Neural cell (in vitro differentiated cells): ENCODE results near the gene SLC9A6. TPM values are rescaled to one million over a fixed set of nuclear protein-coding genes. Genes with fewer than 3 reads are reported as not detected.

Experiments
- H2AFZ ChIP-seq: fragments of 200-600, 300-800 bp; sonication (generic), shearing (Covaris generic); 2 replicates; pipeline ENCODE4 v1.6.0; 2014; ENCODE audit warnings: low read depth, mild to moderate bottlenecking, antibody characterized with exemption, low read length, moderate library complexity
- H3F3A ChIP-seq: fragments of 200-600 bp; shearing (Covaris generic); 2 replicates; pipeline ENCODE4 v1.6.1; 2016; ENCODE audit warnings: mild to moderate bottlenecking, moderate library complexity, mixed read lengths, antibody characterized with exemption, low read length; ENCODE audit not compliant: insufficient read depth, poor library complexity, severe bottlenecking
- H3K27ac ChIP-seq: fragments of 200-600, 300-800 bp; sonication (generic), shearing (Covaris generic); 2 replicates; pipeline ENCODE4 v1.5.1; 2014; ENCODE audit warnings: mild to moderate bottlenecking, low read length, moderate library complexity
- H3K27me3 ChIP-seq: fragments of 300-800, 200-600 bp; sonication (generic), shearing (Covaris generic); 2 replicates; pipeline ENCODE4 v1.6.0; 2014; ENCODE audit warnings: mild to moderate bottlenecking, low read depth, low read length, moderate library complexity; ENCODE audit not compliant: insufficient read depth
- H3K36me3 ChIP-seq: fragments of 300-800, 200-600 bp; sonication (generic), shearing (Covaris generic); 2 replicates; pipeline ENCODE4 v1.5.1; 2014; ENCODE audit warnings: mild to moderate bottlenecking, antibody characterized with exemption, low read length, moderate library complexity; ENCODE audit not compliant: insufficient read depth
- H3K4me2 ChIP-seq: fragments of 300-800, 200-600 bp; sonication (generic), shearing (Covaris generic); 2 replicates; pipeline ENCODE4 v1.6.0; 2014; ENCODE audit warnings: mild to moderate bottlenecking, low read length
- H3K4me3 ChIP-seq: fragments of 300-800, 200-600 bp; sonication (generic), shearing (Covaris generic); 2 replicates; pipeline ENCODE4 v1.5.1; 2014; ENCODE audit warnings: mild to moderate bottlenecking, low read length, moderate library complexity
- H3K79me2 ChIP-seq: fragments of 200-600 bp; shearing (Covaris generic); replicated peaks from 2 replicates; pipeline ENCODE4 v1.6.0; 2014; ENCODE audit warnings: mild to moderate bottlenecking, low read length, moderate library complexity; ENCODE audit not compliant: insufficient read depth
- H3K9ac ChIP-seq: fragments of 300-800, 200-600 bp; sonication (generic), shearing (Covaris generic); 2 replicates; pipeline ENCODE4 v1.6.1; 2016; ENCODE audit warnings: mild to moderate bottlenecking, low read length, mixed read lengths
- H3K9me2 ChIP-seq: fragments of 200-600 bp; shearing (Covaris generic); 2 replicates; pipeline ENCODE4 v1.6.1; 2016; ENCODE audit warnings: mild to moderate bottlenecking, low read length, mixed read lengths; ENCODE audit not compliant: insufficient read depth
- H3K9me3 ChIP-seq: fragments of 200-600, 300-800 bp; sonication (generic), shearing (Covaris generic); 2 replicates; pipeline ENCODE4 v1.6.1; 2016; ENCODE audit warnings: mild to moderate bottlenecking, mixed run types, low read length, moderate library complexity, mixed read lengths
- H4K20me1 ChIP-seq: fragments of 200-600 bp; shearing (Covaris generic); 2 replicates; pipeline ENCODE4 v1.6.1; 2016; ENCODE audit warnings: mild to moderate bottlenecking, mixed run types; ENCODE audit not compliant: insufficient read depth
- EP300 ChIP-seq: fragments of 450-650 bp; conservative IDR thresholded peaks from 2 replicates; pipeline ENCODE4 v1.6.1; 2014; ENCODE audit warnings: antibody characterized with exemption, mild to moderate bottlenecking, moderate library complexity; ENCODE audit not compliant: poor library complexity, severe bottlenecking
- EZH2 ChIP-seq: fragments of 200-600, 300-800 bp; shearing (Covaris generic), sonication (generic); IDR thresholded peaks from 2 replicates; pipeline ENCODE4 v1.6.1; 2014; ENCODE audit warnings: antibody characterized with exemption, low read length, borderline replicate concordance, mild to moderate bottlenecking; ENCODE audit not compliant: insufficient read depth, poor library complexity, severe bottlenecking
- MXI1 ChIP-seq: fragments of 450-650 bp; conservative IDR thresholded peaks from 2 replicates; pipeline ENCODE4 v1.6.1; 2014; ENCODE audit warnings: antibody characterized with exemption, mild to moderate bottlenecking; ENCODE audit not compliant: poor library complexity, severe bottlenecking
- POLR2AphosphoS5 ChIP-seq: IDR thresholded peaks from 2 replicates; pipeline ENCODE4 v1.6.1; 2012
- RAD21 ChIP-seq: fragments of 450-650 bp; conservative IDR thresholded peaks from 2 replicates; pipeline ENCODE4 v1.6.1; 2014; ENCODE audit warnings: antibody characterized with exemption, mild to moderate bottlenecking, moderate library complexity
- REST ChIP-seq: IDR thresholded peaks from 2 replicates; pipeline ENCODE4 v1.6.1; 2012; ENCODE audit warnings: borderline replicate concordance
- SMC3 ChIP-seq: fragments of 450-650 bp; conservative IDR thresholded peaks from 2 replicates; pipeline ENCODE4 v1.6.1; 2014; ENCODE audit warnings: antibody characterized with exemption, mild to moderate bottlenecking, moderate library complexity; ENCODE audit not compliant: poor library complexity
- TAF1 ChIP-seq: IDR thresholded peaks from 2 replicates; pipeline ENCODE4 v1.6.1; 2012; ENCODE audit warnings: low read depth
- polyA plus RNA-seq: library from polyadenylated mRNA; depleted of rRNA; stranded (reverse); fragments of >200 nt; gene quantifications from 2 replicates; pipeline ENCODE4 v1.2.3, GENCODE V29; 2014
- TF ChIP-seq, protein P1 (sequence below): fragments of 450-650 bp; IDR thresholded peaks from 2 replicates; pipeline ENCODE4 v1.5.1; 2014; ENCODE audit warnings: antibody characterized with exemption, mild to moderate bottlenecking, moderate library complexity; ENCODE audit not compliant: poor library complexity, severe bottlenecking

Gene SLC9A6
- polyA plus RNA-seq, 1 donor from 2014 or later: 103 TPM

DNA sequence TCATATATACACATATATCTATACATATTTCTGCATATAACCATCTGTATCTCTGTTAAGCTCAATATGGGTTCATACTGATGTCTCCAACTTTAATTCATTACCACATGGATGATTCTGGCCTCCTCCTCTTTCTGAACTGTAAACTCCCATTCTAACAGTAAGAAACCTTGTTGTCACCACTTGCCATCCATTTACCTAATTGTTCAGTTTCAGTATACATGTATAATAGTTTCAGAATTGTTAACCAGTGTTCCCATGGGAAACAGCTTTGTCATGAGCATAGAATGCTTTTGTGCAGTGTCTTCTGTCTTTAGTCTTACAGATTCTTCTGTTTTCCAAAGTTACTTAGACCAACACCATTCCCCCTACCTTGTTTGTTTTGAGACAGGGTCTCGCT is 35.9 kb downstream of the SLC9A6 start:
- H3F3A ChIP-seq: no peaks in the 10 kb centered on the region

DNA sequence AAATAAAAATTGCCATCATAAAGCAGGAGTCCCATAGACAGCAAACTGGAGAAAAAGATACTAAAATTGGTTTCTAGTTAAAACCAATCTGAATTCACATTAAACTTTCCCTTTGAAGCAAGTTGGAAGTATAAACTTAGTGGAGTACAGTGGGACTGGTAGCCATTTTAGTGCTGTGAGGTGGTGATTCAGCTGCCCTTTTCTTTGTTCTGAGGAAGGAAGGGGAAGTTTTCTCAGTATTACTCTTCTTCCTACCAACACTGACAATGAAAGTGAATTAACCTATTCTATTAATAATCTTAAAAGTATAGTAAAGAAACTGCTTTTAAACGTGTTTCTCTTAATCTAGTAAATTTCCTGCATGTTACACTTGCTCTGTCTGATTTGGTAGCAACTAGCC is 36.7 kb downstream of the SLC9A6 start:
- H4K20me1 ChIP-seq: no peaks in the 10 kb centered on the region
- no peaks in the 10 kb centered on the region for H3K9me3 ChIP-seq
- no peak overlapping the region for H2AFZ ChIP-seq
- H3F3A ChIP-seq: no peaks in the 10 kb centered on the region
- no peak overlapping the region for H3K27ac ChIP-seq
- TF ChIP-seq EZH2: no peak
- no peak for TF ChIP-seq POLR2AphosphoS5
- no peak for TF ChIP-seq RAD21
- TF ChIP-seq MXI1: no peak
- TF ChIP-seq EP300: no peak
- TF ChIP-seq REST: no peak
- TF ChIP-seq TAF1: no peak
- TF ChIP-seq SMC3: no peak
- TF ChIP-seq, protein P1, sequence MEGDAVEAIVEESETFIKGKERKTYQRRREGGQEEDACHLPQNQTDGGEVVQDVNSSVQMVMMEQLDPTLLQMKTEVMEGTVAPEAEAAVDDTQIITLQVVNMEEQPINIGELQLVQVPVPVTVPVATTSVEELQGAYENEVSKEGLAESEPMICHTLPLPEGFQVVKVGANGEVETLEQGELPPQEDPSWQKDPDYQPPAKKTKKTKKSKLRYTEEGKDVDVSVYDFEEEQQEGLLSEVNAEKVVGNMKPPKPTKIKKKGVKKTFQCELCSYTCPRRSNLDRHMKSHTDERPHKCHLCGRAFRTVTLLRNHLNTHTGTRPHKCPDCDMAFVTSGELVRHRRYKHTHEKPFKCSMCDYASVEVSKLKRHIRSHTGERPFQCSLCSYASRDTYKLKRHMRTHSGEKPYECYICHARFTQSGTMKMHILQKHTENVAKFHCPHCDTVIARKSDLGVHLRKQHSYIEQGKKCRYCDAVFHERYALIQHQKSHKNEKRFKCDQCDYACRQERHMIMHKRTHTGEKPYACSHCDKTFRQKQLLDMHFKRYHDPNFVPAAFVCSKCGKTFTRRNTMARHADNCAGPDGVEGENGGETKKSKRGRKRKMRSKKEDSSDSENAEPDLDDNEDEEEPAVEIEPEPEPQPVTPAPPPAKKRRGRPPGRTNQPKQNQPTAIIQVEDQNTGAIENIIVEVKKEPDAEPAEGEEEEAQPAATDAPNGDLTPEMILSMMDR: no peak
- no peaks in the 10 kb centered on the region for H3K79me2 ChIP-seq
- H3K27me3 ChIP-seq: no peaks in the 10 kb centered on the region
- no peaks in the 10 kb centered on the region for H3K36me3 ChIP-seq
- H3K4me3 ChIP-seq: no peak overlapping the region
- no peak overlapping the region for H3K4me2 ChIP-seq
- H3K9me2 ChIP-seq: no peaks in the 10 kb centered on the region
- H3K9ac ChIP-seq: no peak overlapping the region

More for the DNA sequence above, 35.9 kb downstream of the SLC9A6 start:
- no peaks in the 10 kb centered on the region for H3K9me3 ChIP-seq
- H3K9ac ChIP-seq: no peak overlapping the region
- H3K79me2 ChIP-seq: no peaks in the 10 kb centered on the region
- TF ChIP-seq EZH2: no peak
- TF ChIP-seq, protein P1: no peak
- TF ChIP-seq MXI1: no peak
- no peak for TF ChIP-seq SMC3
- no peak for TF ChIP-seq EP300
- no peak for TF ChIP-seq TAF1
- no peak for TF ChIP-seq REST
- H3K27ac ChIP-seq: no peak overlapping the region
- no peak overlapping the region for H3K4me2 ChIP-seq
- no peaks in the 10 kb centered on the region for H3K9me2 ChIP-seq
- H3K36me3 ChIP-seq: no peaks in the 10 kb centered on the region
- no peaks in the 10 kb centered on the region for H4K20me1 ChIP-seq
- H2AFZ ChIP-seq: no peak overlapping the region
- H3K27me3 ChIP-seq: no peaks in the 10 kb centered on the region
- no peak overlapping the region for H3K4me3 ChIP-seq
